Trophoblast cell (in vitro differentiated cells and primary cell): ENCODE results near the gene MTIF3.

ENCODE experiments used
- DNase-seq, 2 donors: peaks; one replicate each; pipeline ENCODE4 v3.0.0-alpha.2; 2016
- H2AFZ ChIP-seq: 2 replicates; pipeline ENCODE4 v1.6.1; 2013; ENCODE audit warnings: low read length, moderate library complexity, mild to moderate bottlenecking; ENCODE audit not compliant: insufficient read depth, poor library complexity
- H2AK5ac ChIP-seq: 2 replicates; pipeline ENCODE4 v1.6.1; 2013; ENCODE audit warnings: mild to moderate bottlenecking, low read length
- H2BK120ac ChIP-seq: 2 replicates; pipeline ENCODE4 v1.6.1; 2013; ENCODE audit warnings: low read length, mild to moderate bottlenecking, moderate library complexity; ENCODE audit not compliant: insufficient read depth, poor library complexity
- H2BK12ac ChIP-seq: 2 replicates; pipeline ENCODE4 v1.6.1; 2013; ENCODE audit warnings: mild to moderate bottlenecking, low read length, moderate library complexity
- H2BK5ac ChIP-seq: 2 replicates; pipeline ENCODE4 v1.6.1; 2013; ENCODE audit warnings: low read length, low read depth, moderate library complexity, mild to moderate bottlenecking; ENCODE audit not compliant: poor library complexity
- H3K14ac ChIP-seq: 2 replicates; pipeline ENCODE4 v1.6.1; 2013; ENCODE audit warnings: mild to moderate bottlenecking, low read length
- H3K18ac ChIP-seq: 2 replicates; pipeline ENCODE4 v1.6.1; 2013; ENCODE audit warnings: mild to moderate bottlenecking, low read length
- H3K23ac ChIP-seq: 2 replicates; pipeline ENCODE4 v1.6.1; 2013; ENCODE audit warnings: low read length
- H3K27ac ChIP-seq: 2 replicates; pipeline ENCODE4 v1.5.1; 2013; ENCODE audit warnings: low read depth, mild to moderate bottlenecking, inconsistent platforms, low read length, moderate library complexity
- H3K27me3 ChIP-seq: 2 replicates; pipeline ENCODE4 v1.6.1; 2013; ENCODE audit warnings: inconsistent platforms, mild to moderate bottlenecking, low read length, moderate library complexity; ENCODE audit not compliant: insufficient read depth
- H3K36me3 ChIP-seq, 2 experiments: 1 replicate in 1 of 2; 2 replicates in 1 of 2; pipeline ENCODE4 v1.6.1; 2013; ENCODE audit warnings: low read length in 2 of 2, mild to moderate bottlenecking in 2 of 2, moderate library complexity in 1 of 2; ENCODE audit not compliant: insufficient read depth in 2 of 2, control insufficient read depth in 1 of 2
- H3K4ac ChIP-seq: 2 replicates; pipeline ENCODE4 v1.6.1; 2013; ENCODE audit warnings: low read depth, mild to moderate bottlenecking, low read length, moderate library complexity
- H3K4me1 ChIP-seq, 2 experiments: 1 replicate in 1 of 2; 2 replicates in 1 of 2; pipeline ENCODE4 v1.6.1; 2013; ENCODE audit warnings: low read length in 2 of 2, mild to moderate bottlenecking in 2 of 2, moderate library complexity in 1 of 2; ENCODE audit not compliant: insufficient read depth in 2 of 2, control insufficient read depth in 1 of 2
- H3K4me2 ChIP-seq: 2 replicates; pipeline ENCODE4 v1.6.1; 2013; ENCODE audit warnings: inconsistent platforms, mild to moderate bottlenecking, low read length, moderate library complexity
- H3K4me3 ChIP-seq: 2 replicates; pipeline ENCODE4 v1.5.1; 2013; ENCODE audit warnings: mild to moderate bottlenecking, low read depth, low read length, inconsistent platforms
- H3K79me1 ChIP-seq: one replicate; pipeline ENCODE4 v1.6.1; 2013; ENCODE audit warnings: low read length
- H3K79me2 ChIP-seq: 2 replicates; pipeline ENCODE4 v1.6.1; 2013; ENCODE audit warnings: low read length, mild to moderate bottlenecking; ENCODE audit not compliant: control insufficient read depth, insufficient read depth, poor library complexity
- H3K9ac ChIP-seq: 2 replicates; pipeline ENCODE4 v1.6.1; 2013; ENCODE audit warnings: mild to moderate bottlenecking, low read length
- H3K9me3 ChIP-seq: 2 replicates; pipeline ENCODE4 v1.6.1; 2013; ENCODE audit warnings: low read depth, mild to moderate bottlenecking, control low read depth, inconsistent platforms, low read length; ENCODE audit not compliant: insufficient read depth
- H4K12ac ChIP-seq: 2 replicates; pipeline ENCODE4 v1.6.1; 2013; ENCODE audit warnings: low read depth, mild to moderate bottlenecking, low read length, moderate library complexity
- H4K8ac ChIP-seq: 2 replicates; pipeline ENCODE4 v1.6.1; 2013; ENCODE audit warnings: low read depth, mild to moderate bottlenecking, low read length, moderate library complexity
- H4K91ac ChIP-seq: one replicate; pipeline ENCODE4 v1.6.1; 2013; ENCODE audit warnings: low read depth, mild to moderate bottlenecking, low read length, moderate library complexity
- WGBS: extraction: QIAGEN DNeasy Blood & Tissue Kit; methylation state at CpG from one replicate; pipeline ENCODE4 v1.1.7; 2013; ENCODE audit warnings: missing lambda C conversion rate; ENCODE audit not compliant: insufficient read length, insufficient coverage; ENCODE audit errors: extremely low coverage; 5-methylcytosine and 5-hydroxymethylcytosine counted together

MTIF3 gene

GRCh38 chr13:27466513-27466912 is 16.1 kb upstream of the MTIF3 start:
- H2BK120ac ChIP-seq, result no peak overlapping the region
- DNase-seq, result no peak
- WGBS, result no CpG with 5 or more reads among the region's 3 CpGs
- H3K4me3 ChIP-seq, result no peak overlapping the region
- no peak overlapping the region for H2AK5ac ChIP-seq
- no peak overlapping the region for H3K14ac ChIP-seq
- no peak overlapping the region for H3K4ac ChIP-seq
- no peaks in the 10 kb centered on the region for H3K79me2 ChIP-seq
- peaks cover 3 to 4% of the 10 kb centered on the region in 2 experiments for H3K4me1 ChIP-seq
- H2BK5ac ChIP-seq, result no peak overlapping the region
- no peak overlapping the region for H3K4me2 ChIP-seq
- H3K27ac ChIP-seq, result no peak overlapping the region
- H4K91ac ChIP-seq, result no peak overlapping the region
- H3K79me1 ChIP-seq, result no peaks in the 10 kb centered on the region
- no peak overlapping the region for H3K23ac ChIP-seq
- no peaks in the 10 kb centered on the region for H3K9me3 ChIP-seq
- H3K36me3 ChIP-seq, result no peaks in the 10 kb centered on the region
- H4K8ac ChIP-seq, result no peak overlapping the region
- no peak overlapping the region for H2BK12ac ChIP-seq
- no peak overlapping the region for H2AFZ ChIP-seq
- H3K9ac ChIP-seq, result no peak overlapping the region
- H4K12ac ChIP-seq, result no peak overlapping the region
- H3K18ac ChIP-seq, result no peak overlapping the region
- H3K27me3 ChIP-seq, result no peaks in the 10 kb centered on the region

GRCh38 chr13:27465611-27466010 is 15.2 kb upstream of the MTIF3 start:
- H4K8ac ChIP-seq, result no peak overlapping the region
- DNase-seq, result no peak
- no CpG with 5 or more reads among the region's 5 CpGs for WGBS

GRCh38 chr13:27463500-27463899 is 13.1 kb upstream of the MTIF3 start:
- no CpG with 5 or more reads among the region's 6 CpGs for WGBS
- no peak for DNase-seq

More at GRCh38 chr13:27465611-27466010, 15.2 kb upstream of the MTIF3 start:
- Histone ChIP-seq H3K4me2 (no peak overlapping the region), H2AFZ (no peak overlapping the region), H4K91ac (no peak overlapping the region), H2AK5ac (no peak overlapping the region), H3K36me3 (no peaks in the 10 kb centered on the region), H3K79me1 (no peaks in the 10 kb centered on the region), H2BK5ac (no peak overlapping the region), H3K14ac (no peak overlapping the region), H2BK120ac (no peak overlapping the region), H3K4me1 (peaks cover 3 to 4% of the 10 kb centered on the region in 2 experiments), H3K4ac (no peak overlapping the region), H3K4me3 (no peak overlapping the region), H3K18ac (no peak overlapping the region), H2BK12ac (no peak overlapping the region), H3K27me3 (no peaks in the 10 kb centered on the region), H3K79me2 (no peaks in the 10 kb centered on the region), H3K23ac (no peak overlapping the region), H4K12ac (no peak overlapping the region), H3K9ac (no peak overlapping the region), H3K27ac (no peak overlapping the region), H3K9me3 (no peaks in the 10 kb centered on the region)

GRCh38 chr13:27461940-27462584 is 11.7 kb upstream of the MTIF3 start:
- no peak overlapping the region for H2AK5ac ChIP-seq
- no peaks in the 10 kb centered on the region for H3K79me1 ChIP-seq
- no peak overlapping the region for H4K8ac ChIP-seq
- no peak overlapping the region for H3K9ac ChIP-seq
- H3K79me2 ChIP-seq, result no peaks in the 10 kb centered on the region
- no peak overlapping the region for H2AFZ ChIP-seq
- H3K14ac ChIP-seq, result no peak overlapping the region
- no peak overlapping the region for H4K91ac ChIP-seq
- no peak overlapping the region for H4K12ac ChIP-seq
- no peak overlapping the region for H3K4me3 ChIP-seq
- WGBS, result no CpG with 5 or more reads among the region's 12 CpGs
- H2BK120ac ChIP-seq, result no peak overlapping the region
- no peak overlapping the region for H2BK12ac ChIP-seq
- no peaks in the 10 kb centered on the region for H3K27me3 ChIP-seq
- H3K4ac ChIP-seq, result no peak overlapping the region
- H2BK5ac ChIP-seq, result no peak overlapping the region
- peaks cover 3 to 4% of the 10 kb centered on the region in 2 experiments for H3K4me1 ChIP-seq
- no peak overlapping the region for H3K4me2 ChIP-seq
- H3K18ac ChIP-seq, result no peak overlapping the region
- H3K9me3 ChIP-seq, result no peaks in the 10 kb centered on the region
- no peak for DNase-seq
- no peak overlapping the region for H3K23ac ChIP-seq
- no peaks in the 10 kb centered on the region for H3K36me3 ChIP-seq
- no peak overlapping the region for H3K27ac ChIP-seq

More at GRCh38 chr13:27463500-27463899, 13.1 kb upstream of the MTIF3 start:
- Histone ChIP-seq H2BK12ac (no peak overlapping the region), H3K36me3 (no peaks in the 10 kb centered on the region), H4K91ac (no peak overlapping the region), H3K27ac (no peak overlapping the region), H3K79me1 (no peaks in the 10 kb centered on the region), H2BK120ac (no peak overlapping the region), H4K8ac (no peak overlapping the region), H2BK5ac (no peak overlapping the region), H3K79me2 (no peaks in the 10 kb centered on the region), H3K9ac (no peak overlapping the region), H3K27me3 (no peaks in the 10 kb centered on the region), H3K23ac (no peak overlapping the region), H3K4me2 (no peak overlapping the region), H3K14ac (no peak overlapping the region), H3K4me3 (no peak overlapping the region), H3K4me1 (peaks cover 3 to 4% of the 10 kb centered on the region in 2 experiments), H2AFZ (no peak overlapping the region), H4K12ac (no peak overlapping the region), H3K18ac (no peak overlapping the region), H3K4ac (no peak overlapping the region), H2AK5ac (no peak overlapping the region), H3K9me3 (no peaks in the 10 kb centered on the region)
